SU-DHL-6 (cell line): ENCODE results near the gene TRPM2.

Experiments
- H2AFZ ChIP-seq: fragments of 200-600 bp; sonication (generic); 2 replicates; pipeline ENCODE4 v1.6.1; 2014; ENCODE audit warnings: low read depth, mild to moderate bottlenecking, moderate library complexity, mixed read lengths, antibody characterized with exemption, low read length; ENCODE audit not compliant: severe bottlenecking
- H3F3A ChIP-seq: fragments of 200-600 bp; shearing (Covaris generic); 2 replicates; pipeline ENCODE4 v1.6.0; 2016; ENCODE audit warnings: antibody characterized with exemption, mild to moderate bottlenecking; ENCODE audit not compliant: insufficient read depth
- H3K27ac ChIP-seq: fragments of 200-600 bp; sonication (generic); 2 replicates; pipeline ENCODE4 v1.5.1; 2016; ENCODE audit warnings: low read depth, mild to moderate bottlenecking, low read length, moderate library complexity, mixed read lengths
- H3K27me3 ChIP-seq: fragments of 200-600 bp; sonication (generic), shearing (Covaris generic); 2 replicates; pipeline ENCODE4 v1.6.0; 2014; ENCODE audit warnings: mild to moderate bottlenecking, low read length
- H3K36me3 ChIP-seq: fragments of 200-600 bp; sonication (generic); 2 replicates; pipeline ENCODE4 v1.6.1; 2014; ENCODE audit warnings: mild to moderate bottlenecking, low read length, mixed read lengths
- H3K4me2 ChIP-seq: fragments of 300-600, 200-600 bp; shearing (Covaris generic), sonication (generic); 2 replicates; pipeline ENCODE4 v1.6.0; 2014; ENCODE audit warnings: low read length, low read depth, mild to moderate bottlenecking; ENCODE audit not compliant: poor library complexity, severe bottlenecking
- H3K4me3 ChIP-seq: fragments of 200-600 bp; sonication (generic); 2 replicates; pipeline ENCODE4 v1.5.1; 2014; ENCODE audit warnings: antibody characterized with exemption, low read length, mild to moderate bottlenecking, mixed read lengths; ENCODE audit not compliant: insufficient read depth, poor library complexity, severe bottlenecking
- H3K79me2 ChIP-seq: fragments of 200-600 bp; sonication (generic); 2 replicates; pipeline ENCODE4 v1.6.1; 2014; ENCODE audit warnings: mild to moderate bottlenecking, low read length, moderate library complexity; ENCODE audit not compliant: insufficient read depth
- H3K9ac ChIP-seq: fragments of 200-600 bp; sonication (generic); 2 replicates; pipeline ENCODE4 v1.7.0; 2014; ENCODE audit warnings: mild to moderate bottlenecking, low read length
- H3K9me2 ChIP-seq: fragments of 200-600 bp; sonication (generic); replicated peaks from 2 replicates; pipeline ENCODE4 v1.6.1; 2014; ENCODE audit warnings: low read length; ENCODE audit not compliant: insufficient read depth
- H3K9me3 ChIP-seq: fragments of 200-600 bp; sonication (generic); 2 replicates; pipeline ENCODE4 v1.6.1; 2014; ENCODE audit warnings: low read length, mixed read lengths; ENCODE audit not compliant: insufficient read depth
- H4K20me1 ChIP-seq: fragments of 200-600 bp; sonication (generic); 2 replicates; pipeline ENCODE4 v1.6.1; 2014; ENCODE audit warnings: low read depth, mild to moderate bottlenecking, antibody characterized with exemption, low read length, moderate library complexity, mixed read lengths
- EZH2phosphoT487 ChIP-seq: fragments of 200-600 bp; sonication (generic), shearing (Covaris generic); conservative IDR thresholded peaks from 2 replicates; pipeline ENCODE4 v1.6.1; 2018; ENCODE audit warnings: mild to moderate bottlenecking, antibody characterized with exemption, low read length, moderate library complexity, mixed read lengths
- TF ChIP-seq, protein P1 (sequence below): fragments of 200-600 bp; sonication (generic); IDR thresholded peaks from one replicate; pipeline ENCODE4 v1.5.1; 2017; ENCODE audit warnings: antibody characterized with exemption, mild to moderate bottlenecking, low read length, moderate library complexity; ENCODE audit not compliant: insufficient read depth, poor library complexity, severe bottlenecking

Gene TRPM2

DNA sequence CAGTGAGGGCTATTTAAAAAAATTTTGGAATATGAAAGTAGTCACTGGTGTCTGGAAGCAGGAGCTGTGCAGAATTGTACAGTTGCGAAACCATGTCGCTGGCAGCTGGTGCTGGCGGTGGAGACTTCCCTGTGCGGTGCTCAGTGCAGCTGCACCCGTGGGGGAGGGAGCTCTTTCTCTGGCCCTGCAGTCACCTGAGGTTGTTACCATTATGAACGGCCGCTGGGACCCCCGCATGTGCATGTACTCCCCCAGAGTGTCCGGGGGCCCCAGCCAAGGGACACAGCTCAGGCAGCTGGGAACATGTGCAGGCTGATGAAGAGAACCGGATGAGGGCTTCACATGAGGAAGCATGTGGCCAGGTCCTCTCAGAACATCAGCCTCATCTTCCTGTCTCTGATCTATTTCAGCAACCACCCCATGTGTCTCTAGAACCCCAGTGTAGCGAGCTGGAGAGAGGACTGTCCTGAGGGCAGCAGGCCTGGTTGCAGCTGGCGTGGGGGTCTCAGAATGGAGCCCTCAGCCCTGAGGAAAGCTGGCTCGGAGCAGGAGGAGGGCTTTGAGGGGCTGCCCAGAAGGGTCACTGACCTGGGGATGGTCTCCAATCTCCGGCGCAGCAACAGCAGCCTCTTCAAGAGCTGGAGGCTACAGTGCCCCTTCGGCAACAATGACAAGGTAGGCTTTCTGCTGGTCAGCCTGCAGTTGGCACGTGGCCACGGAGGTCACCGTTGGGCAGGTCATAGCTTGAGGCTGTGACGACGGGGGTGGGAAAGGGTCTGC lies at the start of gene TRPM2:
TRPM2 (plus strand) TSS at position 431 of the 780 bp plus-strand sequence; CDS start at position 511, 80 bp downstream.
- Histone ChIP-seq H3F3A (no peaks in the 10 kb centered on the region), H3K9me2 (no peaks in the 10 kb centered on the region), H3K4me3 (no peak within 1 kb of the TSS), H3K9ac (no peak within 1 kb of the TSS), H3K36me3 (no peaks in the 10 kb centered on the region), H3K9me3 (no peaks in the 10 kb centered on the region), H4K20me1 (no peaks in the 10 kb centered on the region), H3K27me3 (no peaks in the 10 kb centered on the region), H3K79me2 (no peaks in the 10 kb centered on the region), H3K27ac (no peak within 1 kb of the TSS), H3K4me2 (no peak within 1 kb of the TSS), H2AFZ (no peak within 1 kb of the TSS)
- TF ChIP-seq, protein P1, sequence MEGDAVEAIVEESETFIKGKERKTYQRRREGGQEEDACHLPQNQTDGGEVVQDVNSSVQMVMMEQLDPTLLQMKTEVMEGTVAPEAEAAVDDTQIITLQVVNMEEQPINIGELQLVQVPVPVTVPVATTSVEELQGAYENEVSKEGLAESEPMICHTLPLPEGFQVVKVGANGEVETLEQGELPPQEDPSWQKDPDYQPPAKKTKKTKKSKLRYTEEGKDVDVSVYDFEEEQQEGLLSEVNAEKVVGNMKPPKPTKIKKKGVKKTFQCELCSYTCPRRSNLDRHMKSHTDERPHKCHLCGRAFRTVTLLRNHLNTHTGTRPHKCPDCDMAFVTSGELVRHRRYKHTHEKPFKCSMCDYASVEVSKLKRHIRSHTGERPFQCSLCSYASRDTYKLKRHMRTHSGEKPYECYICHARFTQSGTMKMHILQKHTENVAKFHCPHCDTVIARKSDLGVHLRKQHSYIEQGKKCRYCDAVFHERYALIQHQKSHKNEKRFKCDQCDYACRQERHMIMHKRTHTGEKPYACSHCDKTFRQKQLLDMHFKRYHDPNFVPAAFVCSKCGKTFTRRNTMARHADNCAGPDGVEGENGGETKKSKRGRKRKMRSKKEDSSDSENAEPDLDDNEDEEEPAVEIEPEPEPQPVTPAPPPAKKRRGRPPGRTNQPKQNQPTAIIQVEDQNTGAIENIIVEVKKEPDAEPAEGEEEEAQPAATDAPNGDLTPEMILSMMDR, result no peak
- no peak for TF ChIP-seq EZH2phosphoT487

DNA sequence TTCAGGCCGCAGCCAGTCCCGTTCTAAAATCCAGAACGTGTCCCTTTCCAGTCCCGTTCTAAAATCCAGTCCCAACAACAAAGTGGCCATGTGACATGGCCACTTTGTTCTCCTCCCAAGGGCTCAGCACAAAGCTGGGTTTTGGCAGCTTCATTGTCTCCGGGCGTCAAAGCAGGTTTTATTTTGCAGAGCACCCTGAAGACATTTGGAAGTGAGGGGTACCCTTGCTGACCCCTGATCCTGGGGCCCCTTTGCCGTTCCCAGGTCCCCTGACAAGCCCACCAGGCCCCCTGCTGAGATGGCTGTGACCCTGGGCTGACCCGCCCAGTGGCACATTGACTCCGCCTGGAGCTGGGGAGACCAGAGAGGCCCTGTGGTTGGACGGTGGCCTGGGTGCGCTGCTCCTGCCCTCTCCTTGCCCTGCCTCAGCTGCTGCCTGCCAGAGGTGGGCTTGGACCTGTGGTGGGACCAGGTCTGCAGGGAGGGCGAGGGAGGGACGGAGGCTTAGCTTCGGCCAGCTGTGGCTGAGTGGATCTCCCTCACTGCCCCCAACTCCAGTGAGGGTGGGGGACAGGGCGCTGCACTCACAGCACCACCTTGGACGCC lies 49.3 kb upstream of the TRPM2 start:
- Histone ChIP-seq H3K4me2 (no peak overlapping the region), H3K9me2 (no peaks in the 10 kb centered on the region), H4K20me1 (no peaks in the 10 kb centered on the region; the same call in 1 of the 2 replicates), H3K27me3 (no peaks in the 10 kb centered on the region), H3K27ac (no peak overlapping the region), H3K9me3 (no peaks in the 10 kb centered on the region), H3F3A (peaks cover 5% of the 10 kb centered on the region), H3K4me3 (no peak overlapping the region), H2AFZ (no peak overlapping the region), H3K79me2 (peaks cover 27% of the 10 kb centered on the region), H3K36me3 (no peaks in the 10 kb centered on the region), H3K9ac (no peak overlapping the region)
- TF ChIP-seq, protein P1, result no peak
- no peak for TF ChIP-seq EZH2phosphoT487

DNA sequence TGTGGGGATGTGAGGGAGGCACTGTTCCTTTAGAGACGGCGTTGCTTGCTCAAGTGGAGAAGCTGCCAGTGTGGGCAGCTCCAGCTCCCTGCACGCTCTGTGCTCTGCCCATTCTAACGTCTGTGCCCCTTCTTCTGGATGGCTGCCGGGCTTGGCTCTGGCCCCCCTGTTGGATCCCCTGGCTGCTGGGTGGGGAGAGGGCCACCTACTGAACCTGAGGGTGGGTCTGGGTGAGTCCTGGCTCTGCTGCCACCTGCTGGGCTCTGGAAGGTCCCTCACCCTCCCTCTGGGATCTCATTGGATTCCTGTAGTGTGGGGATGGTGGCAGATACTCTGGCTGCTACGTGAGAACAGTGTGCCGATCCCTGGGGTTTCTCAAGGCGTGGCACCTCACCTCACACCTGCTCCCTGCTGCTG lies 48.5 kb upstream of the TRPM2 start:
- Histone ChIP-seq H3K4me3 (no peak overlapping the region), H3K9me3 (no peaks in the 10 kb centered on the region), H3F3A (no peaks in the 10 kb centered on the region), H2AFZ (no peak overlapping the region), H3K27ac (no peak overlapping the region), H3K4me2 (no peak overlapping the region), H3K27me3 (no peaks in the 10 kb centered on the region), H3K9ac (no peak overlapping the region), H3K9me2 (no peaks in the 10 kb centered on the region), H3K36me3 (no peaks in the 10 kb centered on the region), H4K20me1 (no peaks in the 10 kb centered on the region; the same call in 1 of the 2 replicates), H3K79me2 (peaks cover 27% of the 10 kb centered on the region)
- TF ChIP-seq, protein P1, result peak; percentile 64
- TF ChIP-seq EZH2phosphoT487, result no peak
